HG02642 (cell line): ENCODE results near the gene TLX1.
A peak's percentile ranks its signal among the peaks of the same experiment; 100 is the strongest.

Experiments
- ATAC-seq: cut with Tn5 transposase; IDR thresholded peaks from one replicate; pipeline ENCODE4 v1.9.1; 2021; ENCODE audit warnings: mild to moderate bottlenecking; ENCODE audit not compliant: unreplicated experiment, poor library complexity

Gene TLX1

DNA sequence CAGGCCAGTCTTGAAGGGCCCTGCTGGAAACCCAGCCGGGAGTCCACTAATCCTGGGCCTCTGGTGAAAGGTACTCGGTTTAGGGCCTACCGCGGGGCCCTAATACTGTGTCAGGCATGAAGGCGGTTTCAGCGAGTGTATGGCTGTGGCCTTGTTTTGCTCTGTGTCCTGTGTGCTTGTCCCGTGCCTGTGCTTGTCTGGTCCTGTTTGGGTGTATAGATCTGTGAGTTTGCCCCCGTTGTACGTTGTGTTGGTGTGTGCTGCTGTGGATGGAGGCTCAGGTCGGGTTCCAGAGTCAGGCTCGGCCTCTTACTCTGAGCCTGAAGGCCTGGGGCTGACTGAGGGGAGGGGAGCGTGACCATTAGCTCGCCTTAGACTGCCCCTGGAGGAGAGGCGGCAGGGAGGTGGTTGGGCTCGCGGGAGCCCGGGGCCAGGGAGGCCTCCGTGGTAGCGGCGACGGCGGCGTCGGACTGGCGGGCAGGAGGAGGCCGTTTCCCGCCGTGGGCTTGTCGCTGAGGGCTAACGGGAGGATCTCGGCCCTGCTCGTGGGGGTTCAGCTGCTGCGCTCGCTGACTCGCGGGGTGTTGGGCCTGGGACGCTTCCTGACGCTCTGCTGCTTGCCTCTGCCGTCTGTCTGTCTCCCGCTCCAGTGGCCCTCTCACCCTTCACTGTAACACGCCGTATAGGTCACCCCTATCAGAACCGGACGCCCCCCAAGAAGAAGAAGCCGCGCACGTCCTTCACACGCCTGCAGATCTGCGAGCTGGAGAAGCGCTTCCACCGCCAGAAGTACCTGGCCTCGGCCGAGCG is 2.6 kb downstream of the TLX1 start:
- no peak for ATAC-seq

DNA sequence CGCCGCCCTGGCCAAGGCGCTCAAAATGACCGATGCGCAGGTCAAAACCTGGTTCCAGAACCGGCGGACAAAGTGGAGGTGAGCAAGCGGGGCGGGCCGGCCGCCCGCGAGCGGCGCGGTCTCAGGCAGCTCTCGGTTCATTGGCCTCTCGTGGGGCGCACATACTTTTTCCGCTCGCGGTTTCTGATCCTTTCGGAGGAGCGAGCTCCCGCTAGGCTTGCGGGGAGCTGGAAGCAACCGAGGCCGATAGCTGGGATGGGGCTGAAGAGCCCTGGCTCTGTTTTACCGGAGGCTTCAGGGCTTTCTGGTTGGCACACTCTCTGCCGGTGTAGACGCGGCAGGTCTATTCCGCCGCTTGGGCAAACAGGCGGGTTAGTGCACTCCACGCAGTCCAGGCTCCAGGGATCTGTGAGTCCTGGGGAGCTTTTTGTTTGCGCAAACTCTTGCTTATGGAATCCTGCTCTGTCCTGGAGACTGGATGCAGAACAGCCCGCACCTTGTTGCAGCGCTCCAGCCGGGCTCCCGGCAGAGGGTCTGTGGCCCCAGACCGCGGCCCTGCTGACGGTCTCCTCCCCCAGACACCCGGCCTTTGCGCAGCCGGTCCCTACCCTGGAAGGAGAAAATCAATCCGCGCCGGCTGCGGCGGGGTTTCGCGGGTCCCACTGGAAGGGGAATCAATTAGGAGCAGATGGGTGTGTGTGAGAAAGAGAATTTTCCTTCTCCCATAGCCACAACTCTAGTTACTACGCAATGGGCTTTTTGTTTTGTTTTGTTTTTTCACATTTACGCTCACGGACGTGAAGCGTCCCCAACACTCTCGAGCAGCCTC is 3.4 kb downstream of the TLX1 start:
- ATAC-seq: no peak

DNA sequence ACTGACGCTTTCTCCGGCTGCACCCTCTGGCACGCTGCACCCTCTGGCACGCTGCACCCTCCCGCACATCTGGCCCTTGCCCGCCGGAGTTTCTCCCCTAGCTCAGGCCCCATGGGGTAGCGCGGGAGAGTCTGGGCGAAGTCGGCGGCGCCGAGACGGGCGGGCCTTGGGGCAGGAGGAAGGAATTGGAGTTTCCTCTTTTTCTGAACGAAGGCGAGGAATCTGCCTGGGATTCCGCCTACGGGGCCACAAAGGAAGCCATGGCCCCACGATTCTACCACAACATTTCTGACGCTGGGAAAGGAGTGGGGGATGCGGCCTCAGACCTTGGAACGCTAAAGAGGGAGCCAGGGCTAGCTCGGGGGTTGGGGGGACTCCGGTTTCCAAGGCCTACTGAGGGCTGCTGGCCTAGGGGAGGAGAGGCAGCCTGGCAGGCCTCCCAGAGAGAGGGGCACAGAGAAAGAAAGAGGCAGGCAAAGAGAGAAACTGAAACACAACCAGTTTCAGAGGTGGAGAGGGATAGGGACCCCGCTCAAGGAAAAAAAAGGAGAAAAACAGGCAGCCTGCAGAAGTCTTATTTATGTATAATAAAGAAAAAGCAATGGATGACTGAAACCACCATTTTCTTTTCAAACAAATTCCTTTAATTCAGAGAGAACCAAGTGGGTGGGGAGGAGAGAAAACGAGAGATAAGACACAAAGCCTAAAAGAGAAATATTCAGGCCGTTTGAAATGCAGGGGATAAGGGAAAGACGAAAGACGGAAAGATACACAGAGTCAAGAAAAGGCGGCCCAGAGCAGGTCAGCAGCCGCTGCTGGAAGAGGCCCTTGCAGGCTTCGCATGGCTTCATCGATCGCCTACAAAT is 4.3 kb downstream of the TLX1 start:
- no peak for ATAC-seq

DNA sequence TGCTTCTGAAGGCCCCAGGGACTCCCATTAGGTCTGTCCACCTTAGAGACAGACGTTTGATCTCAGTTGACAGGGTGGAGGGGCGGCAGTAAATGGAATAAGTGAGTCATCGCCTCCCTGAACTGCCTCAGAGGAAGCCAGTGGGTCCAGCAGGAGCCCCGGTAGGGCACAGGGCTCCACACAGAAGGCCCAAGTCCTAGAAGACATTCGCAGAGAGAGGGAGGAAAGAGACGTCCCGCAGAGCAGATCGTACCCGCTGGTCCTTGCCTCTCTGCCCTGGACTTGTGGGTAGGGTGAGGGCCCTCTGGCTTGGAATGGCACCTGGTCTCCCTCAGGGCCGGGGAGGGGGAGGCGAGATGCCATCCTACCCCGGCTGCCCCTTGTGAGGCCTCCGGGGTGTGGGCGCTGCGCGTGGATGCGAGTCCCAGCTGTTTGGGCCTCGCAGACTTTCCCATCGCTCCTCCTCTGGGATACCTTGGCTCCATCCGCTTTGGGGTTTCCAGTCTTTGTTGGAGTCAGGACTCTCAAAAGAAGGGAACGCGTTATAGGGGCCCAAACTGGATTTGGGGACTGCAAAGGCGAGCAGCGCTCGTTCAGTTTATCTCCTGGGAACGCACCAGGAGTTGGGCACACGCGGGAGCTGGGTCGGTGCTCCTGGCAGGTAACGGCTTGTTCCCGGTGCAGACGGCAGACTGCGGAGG is 5.1 kb downstream of the TLX1 start:
- ATAC-seq: no peak

DNA sequence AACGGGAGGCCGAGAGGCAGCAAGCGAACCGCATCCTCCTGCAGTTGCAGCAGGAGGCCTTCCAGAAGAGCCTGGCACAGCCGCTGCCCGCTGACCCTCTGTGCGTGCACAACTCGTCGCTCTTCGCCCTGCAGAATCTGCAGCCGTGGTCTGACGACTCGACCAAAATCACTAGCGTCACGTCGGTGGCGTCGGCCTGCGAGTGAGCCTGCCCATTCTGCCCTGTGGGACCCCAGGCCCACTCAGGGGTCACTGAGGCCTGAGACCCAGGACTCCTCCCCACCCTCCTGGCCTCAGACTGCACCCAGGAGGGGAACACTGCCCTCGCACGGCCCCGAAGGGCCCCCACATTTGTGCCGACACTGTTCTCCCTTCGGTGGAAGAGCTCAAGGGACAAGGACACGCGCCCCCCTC is 5.6 kb downstream of the TLX1 start:
- no peak for ATAC-seq

DNA sequence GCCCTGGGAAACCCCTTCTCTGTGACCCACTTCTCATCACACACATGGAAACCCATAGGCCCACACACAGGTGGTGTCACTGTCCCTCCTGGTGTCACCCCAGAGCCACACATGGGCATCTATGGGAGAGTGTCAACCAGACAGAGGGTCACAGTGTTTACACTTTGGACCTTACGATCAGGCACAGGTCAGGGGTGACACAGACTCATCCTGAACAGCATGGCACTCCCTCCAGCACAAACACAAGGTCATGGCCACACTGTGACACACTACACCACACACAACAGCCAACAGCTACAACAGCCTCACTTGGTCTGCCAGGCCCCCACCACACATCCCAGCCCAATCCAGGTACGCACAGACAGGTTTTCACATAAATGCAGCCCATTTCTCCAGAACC is 6.2 kb downstream of the TLX1 start:
- no peak for ATAC-seq

DNA sequence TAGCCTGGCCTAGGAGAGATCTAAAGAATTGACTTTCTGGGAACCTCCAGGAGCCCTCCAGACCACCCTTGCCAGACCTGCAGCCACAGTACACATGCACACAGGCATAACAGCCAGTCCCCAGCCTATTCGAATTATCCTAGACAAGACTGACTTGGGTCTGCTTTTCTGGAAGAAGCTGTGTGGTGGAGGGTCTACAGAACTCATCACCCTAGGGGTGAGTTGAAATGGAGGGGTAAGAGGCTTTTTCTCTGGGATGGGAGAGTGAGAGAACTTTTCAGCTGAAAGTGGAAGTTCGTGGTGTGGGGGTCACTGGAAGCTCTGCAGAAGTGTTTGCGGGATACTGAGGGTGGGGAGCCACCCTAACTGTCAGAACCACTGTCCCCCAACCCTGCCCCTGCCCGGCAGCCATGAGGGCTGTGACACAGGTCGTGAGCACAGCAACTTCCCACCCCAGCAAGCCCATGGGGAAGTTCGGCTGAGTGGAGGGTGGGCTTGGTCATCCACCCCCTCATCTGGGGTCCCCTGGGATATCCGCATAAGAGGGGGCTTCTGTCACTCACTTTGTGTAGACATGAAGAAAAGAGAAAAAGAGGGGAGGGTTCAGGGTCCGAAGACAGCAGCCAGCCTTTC is 7.8 kb downstream of the TLX1 start:
- no peak for ATAC-seq

DNA sequence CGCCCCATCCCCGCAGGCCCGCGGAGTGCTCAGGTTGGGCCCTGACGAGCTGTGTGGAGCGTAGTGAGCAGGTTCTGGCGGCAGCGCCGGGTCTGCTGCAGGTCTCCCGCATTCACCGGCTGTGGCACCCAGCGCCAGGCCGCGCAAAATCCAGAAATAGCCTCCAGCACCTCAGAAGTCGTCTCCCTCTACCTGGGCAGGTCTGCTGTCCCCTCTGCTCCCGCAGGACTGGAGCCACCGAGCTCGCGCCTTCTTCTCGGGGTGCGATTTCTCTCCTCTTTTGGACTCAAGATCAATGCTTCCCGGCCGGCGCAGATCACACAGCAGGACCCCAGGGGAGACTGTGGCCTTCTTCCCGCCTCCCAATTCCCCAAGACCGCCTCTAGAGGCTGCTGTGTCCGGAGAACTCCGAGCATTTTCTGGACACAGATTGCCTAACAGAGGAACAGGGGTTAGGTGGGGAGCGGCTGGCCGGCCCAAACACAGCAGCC is 8.4 kb downstream of the TLX1 start:
- no peak for ATAC-seq

DNA sequence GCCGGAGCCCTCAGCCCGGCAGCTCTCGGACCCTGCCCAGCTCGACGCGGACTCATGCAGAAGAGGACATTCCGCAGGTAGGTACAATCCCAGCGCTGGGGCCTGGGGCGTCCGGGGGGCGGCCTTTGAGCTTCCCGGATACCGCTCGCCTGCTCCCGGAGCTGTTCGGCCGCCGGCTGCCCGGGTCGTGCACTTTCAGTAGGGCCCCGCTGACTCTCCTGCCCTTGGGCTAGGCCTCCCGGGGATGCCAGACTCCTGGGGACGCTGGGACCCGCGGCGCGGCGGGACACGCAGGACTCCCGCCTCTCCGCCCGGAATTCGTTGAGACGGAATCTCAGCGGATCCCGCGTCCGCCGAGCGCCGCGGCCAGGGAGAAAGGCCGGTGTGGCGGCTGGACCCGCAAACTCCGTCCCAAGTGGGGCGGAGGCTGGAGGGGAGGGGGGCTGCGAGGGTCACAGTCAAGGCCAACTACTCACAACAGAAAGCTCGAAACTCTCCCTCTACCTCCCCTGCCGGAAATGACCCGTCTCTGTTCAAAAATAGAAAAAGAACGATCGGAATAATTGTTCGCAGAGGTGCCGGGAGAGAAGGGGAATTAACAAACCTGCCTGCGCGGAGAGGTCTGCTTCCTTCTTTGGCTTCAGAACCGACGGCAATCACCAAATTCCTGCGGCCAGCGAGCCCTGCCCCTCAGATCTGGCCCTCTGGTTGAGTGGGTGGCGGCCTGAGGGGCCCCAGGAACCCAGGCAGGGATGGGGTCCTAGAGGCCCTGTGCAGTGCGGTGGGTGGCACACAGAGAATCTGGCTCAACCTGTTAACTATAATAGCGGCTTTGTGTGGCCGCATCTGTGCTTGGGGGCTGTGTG is 9.2 kb downstream of the TLX1 start:
- ATAC-seq: no peak

DNA sequence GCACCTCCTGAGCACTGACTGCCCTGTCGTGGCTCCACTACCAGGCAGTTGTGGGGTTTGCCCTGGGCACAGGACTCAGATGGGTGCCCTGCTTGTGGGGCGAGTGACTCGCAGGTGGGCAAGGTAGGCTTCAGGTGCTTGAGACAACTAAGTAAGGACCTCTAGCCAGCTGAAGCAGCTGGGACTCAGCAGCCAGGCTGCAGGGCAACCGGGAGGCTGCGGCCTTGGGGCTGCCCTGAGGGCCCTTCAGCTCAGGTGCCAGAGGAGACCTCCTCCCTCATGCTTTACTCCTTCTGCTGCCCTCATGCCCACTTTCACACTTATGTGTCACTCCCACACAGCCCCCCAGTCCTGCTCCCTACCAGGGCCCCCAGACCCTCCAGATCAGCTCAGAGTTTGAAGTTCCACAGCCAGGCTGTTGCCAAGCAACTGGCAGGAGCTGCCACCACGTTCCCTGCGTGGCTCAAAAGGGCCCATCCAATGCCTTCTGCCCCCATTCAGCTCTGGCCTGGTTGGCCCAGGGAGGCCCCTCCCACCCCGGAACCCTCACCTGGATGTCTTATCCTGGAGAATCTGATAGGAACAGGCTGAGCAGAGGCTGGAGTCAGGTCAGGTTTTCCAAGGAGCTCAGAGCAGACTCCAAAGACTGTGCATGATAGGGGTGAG is 10.0 kb downstream of the TLX1 start:
- no peak for ATAC-seq

DNA sequence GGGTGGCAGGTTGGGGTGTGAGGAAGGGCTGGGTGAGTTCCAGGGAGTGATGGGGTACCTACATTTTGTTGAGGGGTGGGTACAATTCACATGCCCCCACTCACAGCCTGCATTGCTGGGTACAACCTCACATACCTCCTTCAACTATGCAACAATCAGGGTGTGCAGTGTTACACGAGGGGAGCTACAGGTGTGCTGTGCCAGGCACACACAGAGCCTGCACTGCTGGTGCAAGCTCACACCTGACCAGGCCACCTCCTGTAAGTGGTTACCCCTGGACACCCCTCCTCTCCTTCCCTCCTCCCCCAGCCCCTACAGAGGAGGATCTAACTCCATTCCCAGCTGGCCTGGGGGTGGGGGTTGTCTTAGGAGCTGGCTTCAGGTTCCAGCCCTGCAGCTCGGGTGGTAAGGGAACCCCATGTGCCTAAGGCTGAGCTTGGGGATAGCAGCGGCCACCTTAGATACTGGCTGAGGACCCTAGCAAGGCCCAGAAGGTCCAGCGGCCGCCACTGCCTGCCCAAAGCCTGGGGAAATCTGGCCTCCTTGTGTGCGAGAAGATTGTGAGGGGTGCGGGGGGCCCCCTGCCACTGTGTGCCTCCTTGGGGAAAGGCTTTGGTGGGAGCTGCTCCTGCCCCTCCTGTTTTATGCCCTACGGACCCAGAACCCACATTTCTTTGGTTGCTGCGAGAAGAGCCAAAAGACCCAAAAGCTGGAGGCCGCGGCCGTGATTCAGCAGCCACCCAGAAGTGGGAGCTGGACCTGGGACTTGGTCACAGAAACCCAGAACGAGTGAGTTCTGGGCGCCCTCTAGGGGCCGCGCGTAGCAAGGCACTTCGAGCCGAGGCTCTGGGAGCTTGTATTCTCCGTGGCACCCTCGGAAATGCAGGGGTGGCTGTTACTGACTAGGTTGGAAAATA is 10.8 kb downstream of the TLX1 start:
- peak; percentile 75 for ATAC-seq

DNA sequence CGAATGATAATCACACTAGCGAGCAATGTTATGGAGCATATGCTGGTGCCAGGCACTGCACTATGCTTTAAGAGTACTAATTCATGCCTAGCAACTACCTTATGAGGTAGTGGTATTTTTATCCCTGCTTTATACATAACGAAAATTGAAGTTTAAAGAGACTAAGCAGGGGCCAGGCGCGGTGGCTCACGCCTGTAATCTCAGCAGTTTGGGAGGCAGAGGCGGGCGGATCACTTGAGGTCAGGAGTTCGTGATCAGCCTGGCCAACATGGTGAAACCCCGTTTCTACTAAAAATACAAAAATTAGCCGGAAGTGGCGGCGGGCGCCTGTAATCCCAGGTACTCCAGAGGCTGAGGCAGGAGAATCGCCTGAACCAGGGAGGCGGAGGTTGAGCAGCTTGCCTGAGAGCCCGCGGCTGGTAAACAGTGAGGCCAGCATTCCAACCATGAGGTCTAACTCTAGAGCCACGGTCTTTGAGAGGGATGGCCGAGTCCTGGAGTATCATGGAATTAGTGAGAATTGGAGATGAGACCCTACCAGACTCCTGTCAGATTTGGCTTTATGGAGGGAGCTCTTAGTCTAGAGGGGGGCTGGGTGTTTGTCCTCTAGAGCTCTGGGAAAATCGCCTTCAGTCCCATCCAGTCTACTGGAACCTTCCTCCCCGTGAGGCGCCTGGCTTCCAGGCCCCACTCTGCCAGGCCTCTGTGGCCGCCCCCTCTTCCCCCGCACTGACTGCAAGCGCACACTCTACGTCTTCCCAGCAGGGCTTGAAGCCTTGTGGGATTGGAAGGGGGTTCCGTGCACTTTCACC is 11.6 kb downstream of the TLX1 start:
- no peak for ATAC-seq

DNA sequence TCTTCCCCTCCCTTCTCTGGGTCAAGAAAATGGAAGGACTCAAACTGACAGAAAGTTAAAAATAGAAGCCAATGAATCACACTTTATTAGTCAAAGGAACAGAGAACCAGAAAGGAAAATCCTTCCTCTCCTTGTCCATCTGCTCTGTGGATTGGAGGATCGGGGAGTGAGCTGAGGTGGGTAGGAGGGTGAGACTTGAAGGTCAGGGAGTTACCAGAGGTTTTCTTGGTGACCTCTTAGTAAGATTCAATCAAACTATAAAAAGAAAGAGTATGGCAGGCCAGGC is 12.2 kb downstream of the TLX1 start:
- ATAC-seq: no peak

DNA sequence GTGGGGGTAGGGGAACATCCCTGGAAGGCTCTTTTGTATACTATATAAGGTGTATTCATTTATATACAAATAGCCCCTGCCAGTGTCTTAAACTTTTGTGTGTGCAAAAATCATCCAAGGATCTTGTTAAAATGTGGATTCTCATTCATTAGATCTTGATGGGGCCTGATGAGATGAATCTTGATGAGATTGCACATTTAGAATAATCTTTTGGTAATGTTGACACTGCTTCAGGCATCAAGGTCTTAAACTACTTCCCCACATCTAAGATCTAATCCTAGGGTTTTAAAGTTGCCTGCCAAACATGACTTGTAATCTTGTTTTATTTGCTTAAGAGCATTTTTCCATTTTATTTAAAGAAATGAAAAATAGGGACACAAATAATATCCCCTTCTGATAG is 13.0 kb downstream of the TLX1 start:
- no peak for ATAC-seq

DNA sequence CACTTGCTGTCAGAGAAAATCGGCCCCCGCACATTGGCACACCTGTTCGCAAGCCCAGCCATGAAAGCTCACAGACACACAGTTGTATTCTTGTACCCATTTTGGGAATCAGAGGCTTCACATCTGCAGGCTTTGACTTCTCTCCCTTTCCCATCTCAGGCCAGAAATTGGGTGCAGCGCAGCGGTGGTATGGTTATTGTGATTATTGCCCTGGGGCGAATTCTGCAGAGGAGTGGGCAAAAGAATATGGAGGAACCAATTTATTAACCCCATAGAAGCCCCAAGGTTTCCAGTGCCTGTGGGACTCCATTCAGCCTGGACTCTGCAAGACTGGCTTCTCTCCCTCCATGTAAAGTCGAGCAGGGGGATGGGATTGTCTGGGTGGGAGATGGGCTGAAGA is 14.0 kb downstream of the TLX1 start:
- ATAC-seq: no peak

DNA sequence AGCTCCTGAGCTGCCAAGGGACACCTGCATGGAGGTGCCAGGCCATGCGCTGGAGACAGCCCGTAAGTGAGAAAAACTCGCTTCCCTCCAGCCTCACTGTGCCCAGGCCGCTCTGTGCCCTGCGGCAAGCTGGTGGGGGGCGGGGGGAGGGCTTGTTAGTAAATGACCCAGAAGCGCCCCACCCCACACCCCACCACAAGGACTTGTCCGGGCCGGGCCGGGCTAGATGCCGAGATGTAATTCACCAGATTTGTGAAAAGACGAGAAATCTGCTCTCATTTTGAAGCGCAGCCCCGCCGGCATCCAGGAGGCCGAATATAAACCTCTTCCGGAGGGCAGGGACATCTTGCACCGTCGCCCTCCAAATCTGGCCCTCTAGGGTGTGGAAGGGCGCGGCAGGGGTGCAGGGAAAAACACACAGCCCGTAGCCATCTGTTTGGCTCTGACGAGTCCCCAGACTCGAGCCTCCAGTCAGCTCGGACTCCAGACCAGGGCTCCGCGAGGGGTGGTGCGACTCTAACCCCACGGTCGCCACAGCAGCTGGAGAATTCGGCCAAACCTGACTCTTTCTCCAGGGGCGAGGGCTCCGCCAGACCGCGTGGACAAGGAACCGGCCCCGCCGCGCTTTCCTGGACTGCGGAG is 14.8 kb downstream of the TLX1 start:
- ATAC-seq: no peak
